HG03575 (cell line): ENCODE results near the gene HOXA4.

Experiments
- ATAC-seq: cut with Tn5 transposase; IDR thresholded peaks from one replicate; pipeline ENCODE4 v1.9.1; 2021; ENCODE audit not compliant: unreplicated experiment, insufficient number of reproducible peaks, low FRiP score; ENCODE audit errors: extremely low read depth

Gene HOXA4

GRCh38 chr7:27140126-27140857 lies 9.7 kb upstream of the HOXA4 start:
- ATAC-seq = no peak

GRCh38 chr7:27139334-27140125 lies 9.0 kb upstream of the HOXA4 start:
- ATAC-seq = no peak

DNA sequence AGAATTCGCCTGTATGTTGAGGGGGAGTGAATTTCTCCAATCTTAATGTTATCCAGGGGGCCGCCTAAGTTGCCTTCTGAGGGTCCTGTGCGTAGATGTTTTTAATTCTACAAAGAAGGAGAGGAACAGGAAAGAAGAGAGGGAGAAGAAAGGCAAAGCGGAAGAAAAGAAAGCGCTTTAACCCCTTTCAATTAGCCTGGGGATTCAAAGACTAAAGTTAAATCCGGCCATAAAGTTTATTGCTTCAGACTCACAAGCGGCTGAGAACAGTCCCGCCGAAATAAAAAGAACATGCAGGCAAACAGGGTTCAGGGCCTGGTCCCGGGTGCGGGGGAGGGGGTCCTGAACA lies 8.4 kb upstream of the HOXA4 start:
- ATAC-seq = no peak

GRCh38 chr7:27138472-27138871 lies 7.9 kb upstream of the HOXA4 start:
- no peak for ATAC-seq

- ATAC-seq = no peak
These were observed 7.2 kb upstream of the HOXA4 start for GRCh38 chr7:27137640-27138315.

GRCh38 chr7:27134392-27134791 lies 3.8 kb upstream of the HOXA4 start:
- ATAC-seq = no peak

DNA sequence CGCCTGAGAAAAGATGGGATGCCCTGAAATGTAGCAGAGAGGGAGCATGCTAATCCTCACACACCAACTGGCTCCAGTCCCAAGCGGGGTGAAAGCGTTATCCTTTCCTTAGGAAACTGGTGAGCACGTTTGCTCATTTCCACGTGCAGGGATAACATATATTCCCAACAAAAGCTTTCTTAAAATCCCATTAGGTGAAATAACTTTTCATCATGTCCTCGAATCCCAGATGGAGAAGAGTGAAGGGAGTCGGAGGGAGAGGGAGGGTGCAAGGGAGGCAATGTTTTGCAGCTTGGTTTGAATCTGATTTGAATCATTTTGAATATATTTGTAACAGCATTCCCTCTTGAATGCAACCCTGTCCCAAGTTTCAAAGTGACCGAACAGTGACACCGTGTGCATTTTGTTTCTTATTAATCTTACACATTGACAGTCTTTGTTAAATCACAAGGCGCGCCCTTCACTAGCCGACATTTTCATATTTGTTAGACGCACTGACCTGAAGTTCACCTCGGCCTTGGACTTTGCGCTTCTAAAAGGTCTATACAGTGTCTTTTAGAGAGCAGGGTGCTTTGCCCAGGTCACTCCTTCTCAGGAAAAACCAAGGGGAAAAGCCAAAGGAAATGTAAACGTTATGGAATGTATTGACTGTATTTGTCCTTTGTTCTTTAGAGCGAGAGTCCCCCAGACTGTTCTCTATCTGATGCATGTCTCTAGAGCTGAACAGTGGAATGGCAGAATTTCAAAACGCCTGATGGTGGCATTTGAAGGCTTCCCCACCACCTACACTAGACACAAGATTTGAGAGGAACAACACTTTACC lies 3.1 kb upstream of the HOXA4 start:
- no peak for ATAC-seq

DNA sequence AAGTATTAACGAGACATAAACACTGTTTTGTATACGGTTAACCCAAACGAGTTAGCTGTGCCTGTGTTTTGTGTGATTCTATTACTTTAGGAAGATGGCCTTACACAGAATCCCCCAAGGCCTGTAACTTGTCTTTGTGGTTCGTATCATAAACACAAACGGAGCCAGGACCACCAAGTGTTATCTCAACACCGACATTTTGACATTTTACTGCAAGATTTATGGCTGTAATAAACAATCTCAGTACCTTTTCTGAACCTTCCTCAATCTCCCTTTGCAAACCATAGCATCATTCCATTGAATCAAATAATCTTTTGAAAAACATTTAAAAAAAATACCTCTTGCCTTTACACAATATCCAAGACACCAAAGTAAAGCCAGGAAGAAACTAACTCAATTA lies 2.4 kb upstream of the HOXA4 start:
- no peak for ATAC-seq

DNA sequence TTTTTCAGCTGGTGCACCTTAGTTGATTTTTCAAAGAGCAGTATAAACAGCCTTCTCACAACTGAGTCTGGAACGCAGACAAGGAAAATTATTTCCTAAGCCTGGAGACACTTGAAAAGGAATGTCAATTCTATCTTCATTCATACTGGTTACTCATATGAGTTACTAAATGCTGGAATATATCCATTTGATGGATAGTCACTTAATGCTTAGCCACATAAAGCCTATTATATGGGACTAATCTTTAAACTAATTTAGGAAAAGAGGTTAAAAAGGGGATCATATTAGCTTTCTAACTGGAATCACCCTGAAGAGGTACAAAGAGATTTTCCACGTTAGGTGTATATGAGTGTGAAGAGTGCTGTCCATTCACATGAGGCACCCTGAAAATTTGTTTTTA lies 1.7 kb upstream of the HOXA4 start:
- ATAC-seq = no peak

DNA sequence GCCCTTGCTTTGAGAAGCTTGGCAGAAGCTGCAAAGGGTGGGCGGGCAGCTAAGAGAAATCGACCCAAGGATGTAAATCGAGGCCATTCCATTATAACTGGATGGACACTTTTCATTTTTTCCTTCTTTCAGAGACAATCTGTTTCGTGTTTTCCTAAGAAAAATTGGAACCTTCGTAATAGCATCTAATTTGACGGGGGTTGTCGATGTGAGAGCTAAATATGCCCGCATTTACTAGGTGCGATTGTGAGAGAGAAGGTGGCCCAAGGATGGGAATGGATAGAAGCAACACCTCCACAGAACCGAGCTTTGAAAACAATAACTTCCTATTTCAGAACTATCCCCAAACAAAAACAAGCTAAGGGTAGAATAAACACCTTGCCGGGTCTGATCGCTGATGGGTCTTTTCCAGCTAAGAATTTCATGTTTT lies 848 bp upstream of the HOXA4 start:
- no peak for ATAC-seq

DNA sequence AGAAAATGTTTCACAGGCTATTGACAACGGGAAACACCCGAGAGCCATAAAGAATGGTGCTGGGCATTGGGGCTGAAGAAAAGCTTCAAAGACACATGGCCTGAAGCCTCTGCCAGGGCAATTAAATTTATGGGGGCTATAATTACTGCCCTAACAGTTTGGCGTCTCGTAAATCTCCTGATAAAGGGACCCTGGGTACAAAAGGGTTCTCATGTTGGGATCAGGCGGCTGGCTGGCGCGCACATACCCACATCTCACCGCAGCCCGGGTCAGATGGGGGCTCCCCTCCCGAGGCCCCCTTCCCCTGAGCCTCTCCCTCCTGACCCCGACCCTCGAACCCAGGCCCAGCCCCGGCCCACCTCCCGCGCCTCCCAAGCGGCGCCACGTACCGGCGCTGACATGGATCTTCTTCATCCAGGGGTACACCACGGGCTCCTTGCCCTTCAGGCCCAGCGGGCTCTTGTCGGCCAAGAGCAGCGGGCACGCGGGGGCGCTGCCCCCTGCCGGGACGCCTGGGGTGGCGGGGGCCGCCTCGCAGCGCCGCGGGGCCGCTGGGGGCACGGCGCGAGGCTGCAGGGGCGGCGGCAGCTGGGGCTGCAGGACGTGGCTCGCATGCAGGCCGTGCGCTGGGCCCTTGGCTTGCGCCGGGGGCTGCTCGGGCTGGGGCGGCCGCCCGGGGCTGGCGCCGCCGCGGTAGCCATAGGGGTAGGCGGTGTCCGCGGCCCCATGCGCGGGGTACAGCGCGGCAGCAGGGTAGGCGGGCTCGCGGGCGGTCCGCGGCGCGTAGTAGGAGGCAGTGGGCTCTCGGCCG lies 623 bp downstream of the HOXA4 start:
- ATAC-seq = no peak

- no peak for ATAC-seq
These were observed 1.5 kb downstream of the HOXA4 start for GRCh38 chr7:27128776-27129728.

DNA sequence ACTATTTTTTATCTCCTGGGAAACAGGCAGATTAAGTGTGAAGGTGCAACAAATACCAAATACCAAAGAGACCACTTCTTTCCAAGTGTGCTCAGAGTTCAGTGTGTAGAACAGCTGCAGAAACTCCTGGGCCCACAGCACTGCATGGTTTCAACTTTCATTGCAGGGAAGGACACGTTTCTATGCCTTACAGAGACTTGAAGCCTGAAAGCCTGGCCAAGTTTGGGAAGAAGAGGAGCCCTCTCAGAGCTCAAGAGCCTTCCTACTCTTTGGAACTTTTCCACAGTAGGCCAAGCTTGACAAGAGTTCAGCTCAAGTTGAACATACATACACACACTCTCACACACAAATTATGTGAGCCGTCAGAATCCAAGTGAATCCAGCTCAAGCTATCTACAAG lies 2.5 kb downstream of the HOXA4 start:
- no peak for ATAC-seq

DNA sequence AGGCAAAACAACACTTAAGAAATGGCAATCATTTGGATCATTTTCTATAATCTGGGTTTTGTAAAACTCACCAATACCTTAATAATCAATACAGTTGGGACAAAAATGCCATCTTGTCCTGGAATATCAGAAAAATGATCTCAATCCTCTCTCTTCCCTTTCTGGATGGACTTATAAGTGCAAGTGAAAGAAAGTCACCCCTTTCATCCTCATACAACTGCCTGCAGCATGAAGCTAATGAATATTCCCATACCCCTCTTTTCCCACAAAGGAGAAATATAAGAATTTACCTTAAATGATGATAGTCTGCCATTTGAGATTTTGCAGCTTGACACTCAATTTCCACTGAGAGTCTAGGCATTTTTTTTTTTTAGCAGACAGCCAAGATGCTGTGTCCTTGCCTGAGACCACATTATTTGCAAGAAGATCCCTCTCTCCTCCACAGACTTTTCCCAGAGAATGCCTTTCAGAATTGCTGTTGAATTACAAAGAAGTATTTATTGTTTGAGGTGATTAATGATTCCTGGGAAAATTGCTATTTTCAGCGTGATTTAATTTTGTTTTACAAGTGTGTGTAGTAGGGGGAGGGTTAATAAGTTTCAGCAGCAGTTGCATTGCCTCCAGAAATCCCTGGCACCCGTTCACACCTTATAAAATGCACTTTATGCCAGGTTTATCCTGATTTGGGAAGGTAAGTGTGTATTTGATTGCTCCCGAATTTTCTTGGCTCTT lies 3.8 kb downstream of the HOXA4 start:
- ATAC-seq = no peak

- ATAC-seq = no peak
These were observed 4.6 kb downstream of the HOXA4 start for GRCh38 chr7:27125986-27126394.

DNA sequence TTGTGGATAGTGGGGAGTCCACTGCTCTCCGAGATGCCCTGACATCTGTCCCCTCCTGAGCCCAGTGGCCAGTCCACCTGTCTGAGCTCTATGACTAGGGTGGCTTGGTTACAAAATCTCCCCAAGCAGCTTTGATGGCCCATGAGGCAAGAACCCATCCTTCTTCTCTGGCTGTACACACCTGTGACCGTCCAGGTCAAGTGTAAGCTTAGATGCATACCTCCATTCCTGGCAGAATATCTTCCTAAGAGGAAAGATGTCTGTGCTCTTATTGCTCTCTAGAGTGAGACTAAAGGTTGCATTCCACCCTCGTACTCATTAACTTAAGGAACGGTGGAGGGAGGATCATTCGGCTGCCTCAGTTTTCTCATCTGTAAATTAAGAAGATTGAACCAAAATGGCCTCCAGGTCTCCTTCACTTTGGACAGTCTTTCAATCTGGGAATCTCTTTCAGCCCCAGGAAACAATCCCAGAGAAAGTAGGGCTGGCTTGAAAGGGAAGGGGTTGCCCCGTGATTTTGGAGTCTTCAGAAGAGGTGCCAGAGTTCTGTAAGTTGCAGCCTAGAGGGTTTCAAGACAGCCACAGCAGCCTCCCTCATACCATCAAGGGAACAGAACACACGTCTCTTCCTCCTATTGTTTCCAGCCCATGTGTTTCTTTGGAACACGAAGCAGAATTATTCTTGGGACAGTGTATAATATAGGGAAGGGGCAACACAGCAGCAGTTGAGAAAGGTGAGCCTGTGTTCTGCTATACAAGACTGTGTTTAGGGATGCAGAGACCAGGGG lies 5.5 kb downstream of the HOXA4 start:
- no peak for ATAC-seq
